GM23338 (cell line): ENCODE results near the gene NLRC4.

ENCODE experiments used
- CREB1 ChIP-seq: fragments of 250-450 bp; sonication (Bioruptor Pico); IDR thresholded peaks from 2 replicates; pipeline ENCODE4 v1.5.0; 2020; ENCODE audit warnings: low read depth, mild to moderate bottlenecking, moderate library complexity
- CTCF ChIP-seq, 2 experiments: fragments of 200-600 bp in 1 of 2; sonication (generic) in 1 of 2; conservative IDR thresholded peaks; 2 replicates each; pipeline versions ENCODE4 v1.5.1 to v1.6.1; 2016 to 2017; ENCODE audit warnings: antibody characterized with exemption in 2 of 2, low read depth in 2 of 2, mild to moderate bottlenecking in 2 of 2, moderate library complexity in 1 of 2
- EZH2 ChIP-seq: fragments of 200-600 bp; sonication (generic); IDR thresholded peaks from one replicate; pipeline ENCODE4 v1.8.0; 2017; ENCODE audit warnings: antibody characterized with exemption, mild to moderate bottlenecking, low read depth; ENCODE audit not compliant: unreplicated experiment
- EZH2phosphoT487 ChIP-seq: fragments of 200-600 bp; sonication (generic); IDR thresholded peaks from one replicate; pipeline ENCODE4 v1.8.1; 2018; ENCODE audit warnings: antibody characterized with exemption; ENCODE audit not compliant: unreplicated experiment
- JUNB ChIP-seq: IDR thresholded peaks from one replicate; pipeline ENCODE4 v1.6.1; 2016; ENCODE audit warnings: antibody characterized with exemption; ENCODE audit not compliant: unreplicated experiment
- POLR2AphosphoS5 ChIP-seq: IDR thresholded peaks from 2 replicates; pipeline ENCODE4 v1.6.1; 2016; ENCODE audit warnings: antibody characterized with exemption, low read depth
- REST ChIP-seq: IDR thresholded peaks from one replicate; pipeline ENCODE4 v1.6.1; 2018; ENCODE audit warnings: antibody characterized with exemption; ENCODE audit not compliant: unreplicated experiment
- ZNF331 ChIP-seq: fragments of 250-450 bp; sonication (Bioruptor Pico); IDR thresholded peaks from 2 replicates; pipeline ENCODE4 v1.5.0; 2020; ENCODE audit warnings: low read depth, mild to moderate bottlenecking, moderate library complexity

GRCh38 chr2:32189011-32189410 is 75.7 kb downstream of the NLRC4 start:
- TF ChIP-seq CTCF (conservative IDR thresholded peaks at IDR 0.05; ENCODE audit: low read depth in 2 of 2) (no peak), EZH2phosphoT487 (no peak), POLR2AphosphoS5 (no peak), REST (no peak), ZNF331 (CRISPR knock-in tag) (no peak), JUNB (no peak), EZH2 (no peak), CREB1 (CRISPR knock-in tag) (no peak)
